DOHH2 (cell line): Measurements from ENCODE around the gene HDC.

Source experiments
- H3F3A ChIP-seq: fragments of 200-600 bp; sonication (generic), shearing (Covaris generic); 2 replicates; pipeline ENCODE4 v1.6.0; 2016; ENCODE audit warnings: antibody characterized with exemption, mild to moderate bottlenecking; ENCODE audit not compliant: control insufficient read depth, insufficient read depth
- H3K27ac ChIP-seq: fragments of 200-600 bp; sonication (generic); 2 replicates; pipeline ENCODE4 v1.5.1; 2014; ENCODE audit warnings: low read depth, mild to moderate bottlenecking, low read length, moderate library complexity
- H3K27me3 ChIP-seq: fragments of 200-600 bp; sonication (generic); 2 replicates; pipeline ENCODE4 v1.6.1; 2014; ENCODE audit warnings: mild to moderate bottlenecking, low read length, mixed read lengths; ENCODE audit not compliant: control insufficient read depth
- H3K36me3 ChIP-seq: fragments of 200-600 bp; sonication (generic); 2 replicates; pipeline ENCODE4 v1.6.1; 2014; ENCODE audit warnings: mild to moderate bottlenecking, low read length, moderate library complexity, mixed read lengths; ENCODE audit not compliant: control insufficient read depth
- H3K4me1 ChIP-seq: fragments of 200-600 bp; sonication (generic); 2 replicates; pipeline ENCODE4 v1.6.1; 2014; ENCODE audit warnings: mild to moderate bottlenecking, low read length, mixed read lengths; ENCODE audit not compliant: control insufficient read depth
- H3K4me2 ChIP-seq: fragments of 200-600 bp; sonication (generic); 2 replicates; pipeline ENCODE4 v1.6.0; 2014; ENCODE audit warnings: mild to moderate bottlenecking, low read length, moderate library complexity
- H3K4me3 ChIP-seq: fragments of 200-600 bp; sonication (generic); 2 replicates; pipeline ENCODE4 v1.5.1; 2014; ENCODE audit warnings: mild to moderate bottlenecking, low read length, mixed read lengths
- H3K79me2 ChIP-seq: fragments of 200-600 bp; sonication (generic); 2 replicates; pipeline ENCODE4 v1.6.1; 2014; ENCODE audit warnings: mild to moderate bottlenecking, low read length, mixed read lengths; ENCODE audit not compliant: control insufficient read depth
- H3K9me2 ChIP-seq: fragments of 200-600 bp; sonication (generic); replicated peaks from 2 replicates; pipeline ENCODE4 v1.6.1; 2014; ENCODE audit warnings: mild to moderate bottlenecking, low read length, mixed read lengths; ENCODE audit not compliant: control insufficient read depth
- H3K9me3 ChIP-seq: fragments of 200-600 bp; sonication (generic); 2 replicates; pipeline ENCODE4 v1.6.1; 2014; ENCODE audit warnings: antibody characterized with exemption, low read length, mixed read lengths; ENCODE audit not compliant: control insufficient read depth, insufficient read depth
- H4K20me1 ChIP-seq: fragments of 200-600 bp; sonication (generic); 2 replicates; pipeline ENCODE4 v1.6.0; 2014; ENCODE audit warnings: low read depth, mild to moderate bottlenecking, antibody characterized with exemption, low read length, moderate library complexity; ENCODE audit not compliant: control insufficient read depth, insufficient read depth
- EZH2phosphoT487 ChIP-seq: fragments of 200-600 bp; sonication (generic); IDR thresholded peaks from 2 replicates; pipeline ENCODE4 v1.6.1; 2017; ENCODE audit warnings: borderline replicate concordance, mild to moderate bottlenecking, antibody characterized with exemption, low read length, moderate library complexity, mixed read lengths
- TF ChIP-seq, protein P1 (sequence below): fragments of 200-600 bp; sonication (generic); IDR thresholded peaks from one replicate; pipeline ENCODE4 v1.5.1; 2014; ENCODE audit warnings: antibody characterized with exemption, mild to moderate bottlenecking, low read depth, low read length; ENCODE audit not compliant: poor library complexity, severe bottlenecking

The HDC gene

DNA sequence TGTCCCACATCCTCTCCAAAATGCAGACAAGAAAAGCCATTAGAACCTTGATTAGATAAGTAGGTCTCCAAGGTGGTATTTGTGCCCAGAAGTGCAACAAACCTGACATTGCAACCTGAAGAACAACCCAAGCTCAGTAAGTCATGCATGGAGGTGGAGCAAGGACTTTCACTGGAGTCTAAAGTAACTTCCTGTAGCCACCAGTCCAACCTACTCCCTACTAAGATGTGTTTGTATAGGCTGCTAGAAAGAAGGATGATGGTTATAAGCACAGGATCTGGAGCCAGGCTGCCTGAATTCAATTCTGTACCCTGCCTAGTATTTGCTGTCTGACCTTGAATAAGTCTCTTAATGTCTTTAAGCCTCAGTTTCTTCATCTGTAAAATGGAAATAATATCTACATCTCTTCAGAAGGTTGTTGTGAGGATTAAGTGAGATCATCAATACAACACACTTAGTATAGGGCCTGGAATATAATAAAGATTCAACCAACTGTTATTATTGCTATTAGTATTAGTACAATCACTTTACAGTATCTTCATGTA is 32.3 kb downstream of the HDC start:
- Histone ChIP-seq H3K4me3 (no peak overlapping the region), H3K9me3 (no peaks in the 10 kb centered on the region), H3K79me2 (no peaks in the 10 kb centered on the region), H3K27me3 (no peaks in the 10 kb centered on the region), H4K20me1 (no peaks in the 10 kb centered on the region), H3K9me2 (no peaks in the 10 kb centered on the region), H3K4me1 (no peaks in the 10 kb centered on the region), H3K4me2 (no peak overlapping the region), H3K27ac (no peak overlapping the region), H3F3A (no peaks in the 10 kb centered on the region), H3K36me3 (no peaks in the 10 kb centered on the region)
- no peak for TF ChIP-seq EZH2phosphoT487
- TF ChIP-seq, protein P1, sequence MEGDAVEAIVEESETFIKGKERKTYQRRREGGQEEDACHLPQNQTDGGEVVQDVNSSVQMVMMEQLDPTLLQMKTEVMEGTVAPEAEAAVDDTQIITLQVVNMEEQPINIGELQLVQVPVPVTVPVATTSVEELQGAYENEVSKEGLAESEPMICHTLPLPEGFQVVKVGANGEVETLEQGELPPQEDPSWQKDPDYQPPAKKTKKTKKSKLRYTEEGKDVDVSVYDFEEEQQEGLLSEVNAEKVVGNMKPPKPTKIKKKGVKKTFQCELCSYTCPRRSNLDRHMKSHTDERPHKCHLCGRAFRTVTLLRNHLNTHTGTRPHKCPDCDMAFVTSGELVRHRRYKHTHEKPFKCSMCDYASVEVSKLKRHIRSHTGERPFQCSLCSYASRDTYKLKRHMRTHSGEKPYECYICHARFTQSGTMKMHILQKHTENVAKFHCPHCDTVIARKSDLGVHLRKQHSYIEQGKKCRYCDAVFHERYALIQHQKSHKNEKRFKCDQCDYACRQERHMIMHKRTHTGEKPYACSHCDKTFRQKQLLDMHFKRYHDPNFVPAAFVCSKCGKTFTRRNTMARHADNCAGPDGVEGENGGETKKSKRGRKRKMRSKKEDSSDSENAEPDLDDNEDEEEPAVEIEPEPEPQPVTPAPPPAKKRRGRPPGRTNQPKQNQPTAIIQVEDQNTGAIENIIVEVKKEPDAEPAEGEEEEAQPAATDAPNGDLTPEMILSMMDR, result no peak

GRCh38 chr15:50232791-50233190 is 32.7 kb downstream of the HDC start:
- H3K4me3 ChIP-seq, result no peak overlapping the region
- no peak overlapping the region for H3K4me2 ChIP-seq
- TF ChIP-seq EZH2phosphoT487, result no peak
- TF ChIP-seq, protein P1, result no peak
- no peak overlapping the region for H3K27ac ChIP-seq
- no peaks in the 10 kb centered on the region for H3K27me3 ChIP-seq
- H3K9me2 ChIP-seq, result no peaks in the 10 kb centered on the region
- H3F3A ChIP-seq, result no peaks in the 10 kb centered on the region
- no peaks in the 10 kb centered on the region for H3K4me1 ChIP-seq
- no peaks in the 10 kb centered on the region for H3K36me3 ChIP-seq
- H3K79me2 ChIP-seq, result no peaks in the 10 kb centered on the region
- no peaks in the 10 kb centered on the region for H3K9me3 ChIP-seq
- no peaks in the 10 kb centered on the region for H4K20me1 ChIP-seq

DNA sequence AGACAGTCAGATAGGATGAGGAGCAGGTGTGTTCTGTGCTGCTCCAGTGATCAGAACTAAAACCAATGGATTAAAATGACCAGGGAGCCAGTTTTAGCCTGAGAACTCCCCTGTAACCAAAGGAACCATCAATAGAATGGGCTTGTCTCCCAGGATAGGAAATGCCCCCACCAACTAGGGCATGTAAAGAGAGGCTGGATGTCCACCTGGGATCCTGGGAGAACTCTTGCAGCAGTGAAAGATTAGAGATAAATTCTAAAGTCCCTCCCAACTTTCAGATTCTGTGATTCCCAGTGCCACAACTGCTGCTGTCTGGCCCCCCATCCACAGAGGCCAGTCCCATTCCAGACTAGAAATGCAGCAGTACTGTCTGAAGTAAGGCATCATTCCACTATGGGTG is 33.8 kb downstream of the HDC start:
- Histone ChIP-seq H3K9me2 (no peaks in the 10 kb centered on the region), H3K4me3 (no peak overlapping the region), H3F3A (no peaks in the 10 kb centered on the region), H3K27ac (no peak overlapping the region), H4K20me1 (no peaks in the 10 kb centered on the region), H3K36me3 (no peaks in the 10 kb centered on the region), H3K9me3 (no peaks in the 10 kb centered on the region), H3K27me3 (no peaks in the 10 kb centered on the region), H3K4me1 (no peaks in the 10 kb centered on the region), H3K79me2 (no peaks in the 10 kb centered on the region), H3K4me2 (no peak overlapping the region)
- TF ChIP-seq, protein P1, result no peak
- TF ChIP-seq EZH2phosphoT487, result no peak

- no peak overlapping the region for H3K4me2 ChIP-seq
- no peak overlapping the region for H3K4me3 ChIP-seq
- H3K4me1 ChIP-seq, result no peaks in the 10 kb centered on the region
- no peaks in the 10 kb centered on the region for H3F3A ChIP-seq
- H3K9me2 ChIP-seq, result no peaks in the 10 kb centered on the region
- no peak overlapping the region for H3K27ac ChIP-seq
- H3K79me2 ChIP-seq, result no peaks in the 10 kb centered on the region
- no peaks in the 10 kb centered on the region for H3K27me3 ChIP-seq
- H4K20me1 ChIP-seq, result no peaks in the 10 kb centered on the region
- TF ChIP-seq, protein P1, result no peak
- TF ChIP-seq EZH2phosphoT487, result no peak
- no peaks in the 10 kb centered on the region for H3K36me3 ChIP-seq
- no peaks in the 10 kb centered on the region for H3K9me3 ChIP-seq
Observed at GRCh38 chr15:50229336-50229735, 36.2 kb downstream of the HDC start.
